Stimulated activated naive CD8-positive, alpha-beta T cell treated with anti-CD3 and anti-CD28 coated beads, Interleukin-15, Interleukin-2, amounts not matched to agents 100 U/mL and 50 U/mL, for 24 hours (primary cell): Measurements from ENCODE around the gene TPH2.

Experiments
- ATAC-seq: fragments of 150-1000 bp; cut with Tn5 transposase; one replicate; pipeline ENCODE4 v1.10.0; 2021
- DNase-seq: peaks from one replicate; pipeline ENCODE4 v3.0.0; 2021

The TPH2 gene

DNA sequence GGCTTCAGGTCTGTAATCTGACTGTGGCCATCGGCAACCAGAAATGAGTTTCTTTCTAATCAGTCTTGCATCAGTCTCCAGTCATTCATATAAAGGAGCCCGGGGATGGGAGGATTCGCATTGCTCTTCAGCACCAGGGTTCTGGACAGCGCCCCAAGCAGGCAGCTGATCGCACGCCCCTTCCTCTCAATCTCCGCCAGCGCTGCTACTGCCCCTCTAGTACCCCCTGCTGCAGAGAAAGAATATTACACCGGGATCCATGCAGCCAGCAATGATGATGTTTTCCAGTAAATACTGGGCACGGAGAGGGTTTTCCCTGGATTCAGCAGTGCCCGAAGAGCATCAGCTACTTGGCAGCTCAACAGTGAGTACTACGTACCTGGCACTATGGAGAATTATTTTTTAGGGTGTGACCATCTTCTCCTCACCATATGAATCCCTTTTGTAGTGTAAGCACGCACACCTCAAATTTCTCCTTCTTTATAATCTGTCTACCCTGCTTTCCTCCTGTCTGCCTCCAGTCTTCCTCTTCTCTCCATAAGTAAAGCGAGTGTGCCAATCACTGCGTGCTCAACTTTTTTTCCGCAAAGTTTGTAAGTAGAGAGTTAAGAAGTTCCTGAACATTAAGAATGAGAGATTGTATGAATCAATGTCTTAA, at the start of gene TPH2:
Gene TPH2 (plus strand): TSS at position 118 of the 658 bp plus-strand sequence. CDS start 142 bp downstream, at position 260.
- peak; percentile 50 for DNase-seq
- ATAC-seq: peak; percentile 40

DNA sequence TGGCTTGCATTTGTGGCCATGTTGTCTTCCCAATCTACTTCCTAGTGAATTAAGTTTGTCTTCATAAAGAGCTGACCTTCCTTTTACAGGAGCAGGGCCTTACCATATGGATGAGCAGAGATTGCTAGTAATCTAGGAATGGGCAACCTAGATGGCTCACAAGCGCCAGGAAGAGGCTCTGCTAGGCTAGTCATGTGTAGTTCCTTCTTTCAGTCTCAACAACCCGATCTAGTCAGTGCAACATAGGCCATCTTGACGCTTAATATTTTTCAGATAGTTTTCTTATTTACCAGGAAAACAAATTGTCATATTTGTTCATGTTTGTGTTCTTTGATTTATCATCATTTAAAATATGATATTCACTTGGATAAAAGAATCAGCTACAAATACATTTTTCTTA, 48.2 kb upstream of the TPH2 start:
- ATAC-seq (no peak), DNase-seq (no peak)

DNA sequence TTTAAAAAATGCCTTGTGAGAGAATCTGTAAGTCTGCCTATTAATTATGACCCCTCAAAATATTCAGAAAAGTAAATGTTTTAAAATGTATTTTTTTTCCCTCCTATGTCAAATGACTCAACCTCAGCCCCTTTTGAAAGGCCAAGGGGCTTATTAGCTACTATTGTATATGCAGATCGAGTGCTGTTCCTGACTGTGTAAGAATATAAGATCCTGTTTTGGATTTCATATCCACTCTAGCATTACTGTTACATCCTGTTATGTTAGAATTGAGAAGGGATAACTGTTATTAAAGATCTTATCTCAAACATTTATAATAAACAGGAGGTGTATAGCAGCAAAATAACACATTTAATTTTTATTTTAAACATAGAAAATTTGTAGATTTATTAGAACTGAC, 46.6 kb upstream of the TPH2 start:
- DNase-seq (no peak), ATAC-seq (no peak)

DNA sequence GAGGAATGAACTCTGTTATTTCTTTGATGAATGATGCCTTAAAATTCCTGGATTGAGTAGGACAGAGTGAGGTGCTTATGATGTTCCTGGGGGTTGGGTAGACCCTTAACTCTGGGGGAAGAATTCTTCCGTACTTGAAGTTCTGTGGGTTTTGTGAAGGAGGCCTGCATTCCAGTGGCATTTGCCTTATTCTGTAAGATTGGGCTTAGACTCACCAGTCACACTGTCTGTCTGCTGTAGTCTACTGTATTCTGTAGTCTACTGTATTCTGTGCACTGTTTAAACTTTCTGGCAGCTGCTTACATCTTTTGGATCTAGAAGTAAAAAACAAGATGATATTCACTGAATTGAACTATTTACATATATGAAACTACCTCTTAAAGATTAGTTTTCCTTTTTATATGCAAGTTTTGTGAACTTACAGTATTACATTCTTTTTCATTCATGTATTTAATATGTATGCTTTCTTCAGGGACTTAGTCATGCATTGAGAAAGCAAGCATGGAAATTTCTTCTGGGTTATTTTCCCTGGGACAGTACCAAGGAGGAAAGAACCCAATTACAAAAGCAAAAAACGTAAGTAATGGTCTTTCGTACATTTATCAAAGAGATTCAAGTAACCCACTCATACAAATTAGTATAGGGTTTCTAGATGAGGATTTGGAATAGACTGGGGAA, 42.3 kb upstream of the TPH2 start:
- DNase-seq (no peak), ATAC-seq (no peak)

GRCh38 chr12:71900091-71900490, 38.6 kb upstream of the TPH2 start:
- DNase-seq (no peak), ATAC-seq (no peak)

DNA sequence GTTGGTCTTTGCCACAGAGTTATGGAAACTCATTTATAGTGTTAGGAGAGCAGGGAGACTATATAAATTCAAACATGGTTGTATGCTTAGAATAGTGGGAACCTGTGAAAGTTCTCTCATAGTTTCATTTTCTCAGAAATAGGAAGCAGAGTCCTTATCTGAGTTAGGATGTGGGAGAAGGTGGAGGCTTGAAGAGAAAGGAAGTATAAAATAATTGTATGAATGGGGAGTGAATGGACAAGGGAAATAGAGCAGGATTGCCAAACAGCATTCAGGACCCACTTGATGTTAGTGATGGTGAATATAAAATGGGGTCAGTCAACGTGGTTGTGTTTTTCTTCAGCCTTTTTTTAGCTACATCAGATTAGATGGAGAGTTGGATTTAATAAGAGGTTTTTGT, 34.0 kb upstream of the TPH2 start:
- DNase-seq: no peak
- ATAC-seq: no peak

DNA sequence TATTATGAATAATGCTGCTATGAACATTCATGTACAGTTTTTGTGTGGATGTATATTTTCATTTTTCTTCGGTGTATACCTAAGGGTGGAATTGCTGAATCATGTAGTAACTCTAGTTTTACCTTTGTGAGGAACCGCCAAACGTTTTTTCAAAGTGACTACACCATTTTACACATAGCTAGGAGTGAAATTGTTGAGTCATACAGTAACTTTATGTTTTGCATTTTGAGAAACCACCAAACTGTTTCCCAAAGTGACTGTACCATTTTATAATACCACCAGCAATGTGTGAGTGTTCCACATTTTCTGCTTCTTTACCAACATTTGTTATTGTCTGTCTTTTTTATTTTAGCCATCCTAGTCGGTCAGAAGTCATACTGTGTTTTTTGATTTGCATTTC, 3.1 kb upstream of the TPH2 start:
- DNase-seq: no peak
- ATAC-seq: peak; percentile 23

DNA sequence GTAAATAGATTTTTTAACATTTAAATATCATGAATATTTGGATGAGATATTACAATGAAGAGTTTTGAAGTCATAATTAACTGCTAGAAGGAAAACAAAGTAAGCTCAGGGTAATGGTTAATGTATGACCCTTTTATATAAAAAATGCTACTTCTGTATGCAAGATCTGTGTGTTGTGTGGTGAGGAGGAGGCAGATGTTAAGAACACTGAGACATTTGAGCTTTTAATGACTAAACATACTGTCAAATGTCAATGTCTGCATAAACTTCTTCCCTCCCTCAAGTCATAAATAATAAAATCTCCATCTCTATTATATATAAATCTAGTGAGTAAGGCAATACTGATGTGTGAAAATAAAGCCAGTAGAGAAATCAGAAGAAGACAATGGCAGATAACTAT, 1.4 kb downstream of the TPH2 start:
- DNase-seq (no peak), ATAC-seq (no peak)

GRCh38 chr12:71941174-71941573, 2.5 kb downstream of the TPH2 start:
- no peak for ATAC-seq

GRCh38 chr12:71942259-71942658, 3.6 kb downstream of the TPH2 start:
- DNase-seq (no peak), ATAC-seq (no peak)

More at GRCh38 chr12:71941174-71941573, 2.5 kb downstream of the TPH2 start:
- DNase-seq: no peak

GRCh38 chr12:71942703-71943102, 4.1 kb downstream of the TPH2 start:
- no peak for DNase-seq
- ATAC-seq: no peak

- ATAC-seq (no peak), DNase-seq (no peak)
These were observed 6.5 kb downstream of the TPH2 start for GRCh38 chr12:71945121-71945520.

GRCh38 chr12:71945883-71946282, 7.2 kb downstream of the TPH2 start:
- ATAC-seq: no peak
- DNase-seq: no peak

DNA sequence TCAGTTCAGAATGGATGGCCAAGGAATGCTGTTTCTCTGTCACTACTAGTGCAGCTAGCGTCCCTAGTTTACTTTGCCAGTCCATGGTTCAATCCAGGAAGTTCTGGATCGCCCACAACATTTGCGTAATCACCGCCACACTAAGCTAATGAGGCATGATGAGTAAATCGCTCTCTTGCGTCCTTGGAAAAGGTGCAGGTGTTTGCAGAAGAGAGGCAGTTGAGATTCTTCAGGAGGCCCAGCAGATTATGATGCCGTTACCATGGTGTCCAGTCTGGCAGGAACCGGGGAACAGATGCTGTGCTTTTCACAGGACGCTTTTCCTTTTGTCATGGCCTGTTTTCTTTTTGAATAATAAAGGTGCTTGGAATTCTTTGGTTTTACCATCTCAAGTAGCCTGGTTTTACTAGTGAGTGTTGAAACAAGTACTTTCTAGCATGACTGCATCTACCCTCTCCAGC, 9.0 kb downstream of the TPH2 start:
- ATAC-seq (no peak), DNase-seq (no peak)

GRCh38 chr12:71948390-71948789, 9.7 kb downstream of the TPH2 start:
- DNase-seq (no peak), ATAC-seq (no peak)

DNA sequence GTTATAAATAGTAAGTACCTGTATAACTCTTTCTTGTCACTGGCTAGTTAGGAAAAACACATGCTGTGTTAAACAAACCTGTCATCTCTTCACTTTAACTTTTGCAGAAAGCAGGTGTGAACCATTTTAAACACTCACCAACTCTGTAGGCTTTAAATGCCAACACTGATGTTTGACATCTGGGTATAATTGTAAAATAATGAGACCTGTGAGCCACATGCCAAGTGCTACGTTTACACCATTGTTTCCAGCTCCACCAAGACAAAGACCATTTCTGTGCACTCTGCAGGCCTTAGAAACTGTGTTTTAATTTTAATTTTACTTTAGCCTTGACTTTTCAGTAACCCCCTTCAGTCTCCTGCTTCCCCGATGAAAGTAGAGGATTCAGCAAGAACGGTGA, 11.0 kb downstream of the TPH2 start:
- ATAC-seq (no peak), DNase-seq (no peak)

DNA sequence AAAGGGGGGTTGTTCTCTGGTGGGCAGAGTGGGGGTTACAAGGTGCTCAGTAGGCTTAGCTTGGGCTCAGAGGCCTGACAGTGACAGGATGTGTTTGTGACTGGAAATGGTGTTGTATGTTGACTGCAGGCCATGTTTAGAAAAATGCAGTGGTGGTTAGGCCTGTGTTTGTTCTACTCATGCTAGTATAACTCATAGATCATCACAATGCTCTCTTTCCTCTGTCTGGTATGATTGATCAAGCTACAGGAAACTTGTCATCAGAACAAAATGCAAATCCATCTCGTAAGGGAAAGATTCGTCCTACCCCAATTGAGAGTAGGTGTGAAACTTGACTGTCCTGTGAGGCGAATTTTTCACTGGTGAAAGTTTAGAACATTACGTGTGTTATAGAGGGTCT, 11.8 kb downstream of the TPH2 start:
- no peak for ATAC-seq

DNA sequence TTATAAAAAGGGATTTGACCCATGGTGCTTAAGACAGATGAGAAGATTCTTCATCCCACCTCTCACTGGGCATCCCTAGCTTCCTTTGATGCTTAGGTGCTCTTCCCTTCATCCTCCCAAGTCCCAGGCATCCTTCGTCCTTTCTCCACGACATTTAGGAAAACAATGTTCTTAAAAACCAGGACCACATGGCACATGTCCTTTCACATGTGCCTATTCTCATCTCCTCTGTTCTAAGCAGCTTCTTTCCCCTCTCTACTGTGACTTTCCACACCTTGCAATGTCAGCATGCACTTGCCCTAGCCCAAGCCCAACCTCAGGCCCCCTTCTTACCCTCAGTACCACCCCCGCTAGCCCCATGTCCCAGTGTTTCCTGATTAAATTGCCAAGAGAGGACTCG, 12.2 kb downstream of the TPH2 start:
- no peak for ATAC-seq
- no peak for DNase-seq

More for the DNA sequence above, 11.8 kb downstream of the TPH2 start:
- DNase-seq: no peak

DNA sequence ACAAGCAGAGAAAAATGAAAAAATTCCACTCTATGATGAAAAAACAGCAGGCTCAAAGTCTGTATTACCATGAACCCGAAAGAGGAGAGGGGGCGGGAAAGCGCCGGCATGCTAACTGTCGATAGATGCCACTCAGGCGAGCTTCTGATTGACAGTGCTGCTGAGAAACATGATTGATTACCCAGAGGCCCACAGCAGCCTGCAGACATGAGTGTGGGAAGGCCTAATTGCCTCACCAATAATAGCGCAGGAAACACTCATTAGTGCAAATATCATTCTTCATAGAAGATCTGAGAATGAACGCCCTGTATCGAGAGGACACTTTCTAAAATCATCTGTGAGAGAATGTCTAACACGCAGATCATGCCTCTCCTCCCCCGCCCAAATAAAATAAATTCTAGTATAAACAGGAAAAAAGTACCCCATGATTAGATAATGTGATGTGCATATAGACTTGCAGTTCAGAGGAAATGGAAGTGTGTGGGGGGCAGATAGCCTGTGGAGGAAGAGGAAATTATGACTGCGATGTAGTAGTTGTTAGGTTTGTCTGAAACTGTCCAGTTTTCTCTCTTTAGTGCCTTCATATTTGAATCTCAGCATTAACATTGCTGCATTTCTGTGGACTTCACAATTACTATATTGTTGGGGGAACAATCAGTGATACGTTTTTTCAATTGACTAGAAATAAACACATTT, 15.6 kb downstream of the TPH2 start:
- no peak for ATAC-seq

DNA sequence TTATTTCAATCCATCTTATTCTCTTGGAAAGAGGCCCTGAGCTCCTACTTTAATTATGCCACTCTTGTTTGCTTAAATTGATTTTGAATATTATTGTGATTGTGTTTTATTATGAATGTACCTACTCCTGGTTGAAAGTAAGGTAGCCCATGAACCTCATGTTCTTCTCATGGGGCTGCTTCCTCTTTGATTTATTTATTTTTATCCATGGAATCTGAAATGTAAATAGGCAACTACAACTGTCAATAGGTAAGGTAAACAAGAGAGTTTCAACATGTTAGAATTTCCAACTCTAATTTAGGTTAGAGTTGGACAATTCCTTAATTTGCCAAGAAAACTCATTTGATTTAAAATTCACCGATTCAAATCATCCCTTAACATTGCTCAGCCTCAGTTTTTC, 16.2 kb downstream of the TPH2 start:
- ATAC-seq: no peak
- no peak for DNase-seq

More for the DNA sequence above, 15.6 kb downstream of the TPH2 start:
- DNase-seq: no peak

DNA sequence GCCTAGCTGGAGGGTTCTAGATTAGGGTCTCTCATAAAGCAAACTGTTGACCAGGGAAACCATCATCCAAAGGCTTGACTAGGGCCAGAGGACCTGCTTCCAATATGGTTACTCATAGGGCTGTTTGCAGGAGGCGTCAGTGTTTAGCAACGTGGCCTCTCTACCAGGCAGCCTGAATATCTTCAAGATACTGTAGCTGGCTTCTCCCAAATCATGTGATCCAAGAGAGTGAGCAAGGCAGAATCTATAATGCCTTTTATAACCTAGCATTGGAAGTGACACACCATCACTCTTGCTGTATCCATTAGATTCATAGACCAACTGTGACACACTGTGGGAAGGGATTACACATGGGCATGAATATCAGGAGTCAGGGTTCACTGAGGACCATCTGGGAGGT, 17.3 kb downstream of the TPH2 start:
- DNase-seq: no peak
- ATAC-seq: no peak

DNA sequence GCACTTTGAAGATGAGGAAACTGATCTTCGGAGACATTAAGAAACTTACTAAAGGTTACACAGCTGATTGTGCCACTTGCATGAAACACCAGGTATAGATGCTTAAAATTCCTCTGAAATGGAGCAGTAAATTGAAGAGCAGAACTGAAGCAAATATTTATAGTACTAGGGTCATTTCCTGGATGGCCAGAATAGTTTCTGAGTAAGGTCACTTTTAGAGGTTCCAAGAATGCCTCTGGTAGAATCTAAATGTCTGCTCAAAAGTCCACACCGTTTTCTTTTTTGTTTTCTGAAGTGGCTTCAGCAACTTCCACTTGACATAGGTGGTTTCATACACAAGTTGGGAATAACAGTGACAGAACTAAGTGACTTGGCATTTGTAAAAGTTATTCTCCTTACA, 19.4 kb downstream of the TPH2 start:
- DNase-seq (no peak), ATAC-seq (no peak)

DNA sequence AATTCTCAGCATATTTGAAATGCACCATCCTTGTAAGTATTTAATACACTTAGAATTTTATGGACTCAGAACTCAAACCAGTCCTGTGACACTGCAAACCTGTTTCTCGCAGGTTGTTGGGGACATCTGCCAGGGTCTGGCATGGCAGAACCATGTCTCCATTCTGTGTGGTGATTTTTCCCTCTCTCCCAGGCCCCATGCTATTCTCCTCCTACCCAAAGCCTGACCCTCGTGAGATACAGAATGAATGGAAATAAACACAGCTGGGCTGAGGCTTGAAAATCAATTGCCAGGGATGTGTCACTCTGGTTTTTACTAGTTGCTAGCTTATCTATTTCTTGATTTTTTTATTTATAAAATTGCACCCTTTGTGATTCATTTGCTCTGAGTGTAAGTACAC, 19.8 kb downstream of the TPH2 start:
- DNase-seq: no peak
- no peak for ATAC-seq
